Upper lobe of left lung (tissue), 4 donors: Measurements from ENCODE around the gene CCDC158.

Experiments used
- EP300 ChIP-seq, 4 donors: sonication (generic); formaldehyde crosslinking; IDR thresholded peaks; one replicate each; pipeline ENCODE4 v1.5.1; 2017; ENCODE audit warnings: antibody characterized with exemption in 4 of 4, control low read depth in 2 of 4
- TF ChIP-seq, protein P1 (sequence below), 6 experiments: fragments of 450-650 bp in 4 of 6; fragments of 200-600 bp in 2 of 6; sonication (generic) in 2 of 6; IDR thresholded peaks; one replicate each; pipeline ENCODE4 v1.5.1; 2016 to 2019; ENCODE audit warnings: antibody characterized with exemption in 6 of 6

DNA sequence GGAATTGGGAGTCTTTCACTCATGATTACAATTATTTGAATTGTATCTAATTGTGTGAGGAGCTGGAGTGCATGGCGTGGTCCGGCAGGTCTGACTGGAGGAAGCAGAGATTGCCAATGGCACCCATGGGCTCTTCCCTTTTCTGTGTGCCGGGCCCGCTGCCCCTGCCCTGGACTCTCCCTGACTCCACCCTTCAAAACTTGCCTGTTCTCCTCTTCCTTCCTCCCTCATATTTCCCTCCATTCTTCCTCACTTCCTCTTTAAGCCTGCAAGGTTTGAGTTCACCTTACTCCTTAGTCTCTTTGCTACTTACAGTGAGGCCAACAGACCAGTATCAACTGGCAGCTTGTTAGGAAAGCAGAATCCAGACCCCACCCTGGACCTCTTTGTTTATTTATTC is 120.9 kb downstream of the CCDC158 start:
- TF ChIP-seq, protein P1, sequence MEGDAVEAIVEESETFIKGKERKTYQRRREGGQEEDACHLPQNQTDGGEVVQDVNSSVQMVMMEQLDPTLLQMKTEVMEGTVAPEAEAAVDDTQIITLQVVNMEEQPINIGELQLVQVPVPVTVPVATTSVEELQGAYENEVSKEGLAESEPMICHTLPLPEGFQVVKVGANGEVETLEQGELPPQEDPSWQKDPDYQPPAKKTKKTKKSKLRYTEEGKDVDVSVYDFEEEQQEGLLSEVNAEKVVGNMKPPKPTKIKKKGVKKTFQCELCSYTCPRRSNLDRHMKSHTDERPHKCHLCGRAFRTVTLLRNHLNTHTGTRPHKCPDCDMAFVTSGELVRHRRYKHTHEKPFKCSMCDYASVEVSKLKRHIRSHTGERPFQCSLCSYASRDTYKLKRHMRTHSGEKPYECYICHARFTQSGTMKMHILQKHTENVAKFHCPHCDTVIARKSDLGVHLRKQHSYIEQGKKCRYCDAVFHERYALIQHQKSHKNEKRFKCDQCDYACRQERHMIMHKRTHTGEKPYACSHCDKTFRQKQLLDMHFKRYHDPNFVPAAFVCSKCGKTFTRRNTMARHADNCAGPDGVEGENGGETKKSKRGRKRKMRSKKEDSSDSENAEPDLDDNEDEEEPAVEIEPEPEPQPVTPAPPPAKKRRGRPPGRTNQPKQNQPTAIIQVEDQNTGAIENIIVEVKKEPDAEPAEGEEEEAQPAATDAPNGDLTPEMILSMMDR (IDR thresholded peaks at IDR 0.05), result no peak
- TF ChIP-seq EP300 (IDR thresholded peaks at IDR 0.05), result no peak
